Airway epithelial cell (primary cell): Measurements from ENCODE around the gene HOXC10. TPM values are rescaled to one million over a fixed set of nuclear protein-coding genes. Genes with fewer than 3 reads are reported as not detected.

Experiments used
- total RNA-seq: library from RNA; depleted of rRNA; stranded (reverse); fragments of >200 nt; gene quantifications from 2 replicates; pipeline ENCODE4 v1.2.3, GENCODE V29; 2015

HOXC10 gene
- total RNA-seq, result not detected in 2 replicates

GRCh38 chr12:53984901-53985691, at the start of gene HOXC10:
TSS of gene HOXC10 (plus strand) at chr12:53985146. CDS start at chr12:53985260, 114 bp downstream.

GRCh38 chr12:53938326-53939140, 46.4 kb upstream of the HOXC10 start, which contains the start of gene HOXC13:
TSS of gene HOXC13 (plus strand) at chr12:53938831. CDS start at chr12:53938907, 76 bp downstream.

GRCh38 chr12:53954694-53955035, 30.3 kb upstream of the HOXC10 start, which contains the start of gene HOXC12:
TSS of gene HOXC12 (plus strand) at chr12:53954903. CDS start at chr12:53954930, 27 bp downstream.

GRCh38 chr12:53972722-53973235, 12.2 kb upstream of the HOXC10 start, which contains the start of gene HOXC11:
TSS of gene HOXC11 (plus strand) at chr12:53973126. CDS start at chr12:53973242, 116 bp downstream.

DNA sequence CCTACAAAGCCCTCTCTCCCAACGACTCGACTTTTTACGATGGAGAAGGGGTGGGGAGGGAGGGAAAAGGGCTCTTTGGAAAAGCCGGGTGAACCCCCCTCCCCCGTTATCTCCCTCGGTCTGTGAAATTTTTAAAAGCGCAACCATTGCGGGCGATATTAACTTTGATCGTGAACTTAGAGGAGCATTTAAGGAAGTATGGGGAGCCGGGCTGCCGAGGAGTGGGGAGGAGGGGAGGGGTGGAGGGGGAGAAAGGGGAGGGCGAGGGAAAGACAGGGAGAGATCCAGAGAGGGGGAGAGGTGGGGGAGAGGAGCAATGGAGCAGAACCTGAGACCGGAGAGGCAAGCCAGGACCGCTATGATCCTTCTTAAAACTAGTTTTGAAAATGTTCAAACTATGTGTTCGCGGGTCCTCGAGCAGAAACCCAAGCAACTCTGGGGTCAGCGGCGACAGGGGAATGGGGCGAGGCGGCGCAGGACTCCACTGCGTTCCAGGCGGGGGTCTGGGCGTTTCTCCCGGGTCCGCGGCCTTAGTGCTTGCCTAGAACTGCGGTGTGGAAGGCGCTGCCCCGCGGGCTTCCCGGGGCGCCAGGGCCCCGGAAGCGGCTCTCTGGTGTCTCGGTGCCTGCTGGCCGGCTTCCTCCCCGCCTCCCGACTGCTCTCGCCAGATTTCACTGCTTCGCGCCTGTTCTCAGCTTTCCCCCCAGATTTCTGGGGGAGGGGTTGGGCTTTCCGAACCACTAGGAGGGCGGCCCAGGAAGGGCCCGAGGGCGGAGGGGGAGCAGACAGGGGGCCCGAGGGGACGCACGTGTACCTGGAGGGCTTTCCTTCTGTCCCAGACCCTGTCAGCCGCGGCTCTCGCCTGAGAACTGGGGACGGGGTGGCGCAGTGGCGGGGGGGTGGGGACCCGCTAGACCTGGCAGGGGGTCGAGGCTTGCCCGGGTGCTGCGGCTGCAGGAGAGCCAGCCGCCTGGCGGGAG, 10.6 kb upstream of the HOXC10 start, which contains the start of gene HOTAIR:
HOTAIR (minus strand) TSS at position 871 of the 980 bp plus-strand sequence.

GRCh38 chr12:54000116-54001114, 15.5 kb downstream of the HOXC10 start, which contains the start of gene HOXC9:
TSS of gene HOXC9 (plus strand) at chr12:54000161. CDS start at chr12:54000189, 28 bp downstream.

GRCh38 chr12:54028314-54029201, 43.6 kb downstream of the HOXC10 start, which contains the start of gene HOXC6:
TSS of gene HOXC6 (plus strand) at chr12:54028440. CDS start at chr12:54028522, 82 bp downstream.

GRCh38 chr12:54032627-54033100, 47.7 kb downstream of the HOXC10 start, which contains the start of gene HOXC5:
TSS of gene HOXC5 (plus strand) at chr12:54033050. CDS start at chr12:54033123, 73 bp downstream.

Other genes starting within 250 kb of the HOXC10 start
- not detected in 2 replicates for gene CISTR, start 233.2 kb upstream of the HOXC10 start, total RNA-seq
- gene HOXC13, start 46.3 kb upstream of the HOXC10 start, total RNA-seq, result not detected in 2 replicates
- not detected in 2 replicates for gene HOXC12, start 30.2 kb upstream of the HOXC10 start, total RNA-seq
- not detected in 2 replicates for gene HOXC11, start 12.0 kb upstream of the HOXC10 start, total RNA-seq
- gene HOTAIR, start 10.2 kb upstream of the HOXC10 start, total RNA-seq, result not detected in 2 replicates
- gene HOXC9, start 15.0 kb downstream of the HOXC10 start, total RNA-seq, result not detected in 2 replicates
- gene HOXC8, start 23.8 kb downstream of the HOXC10 start, total RNA-seq, result not detected in 2 replicates
- gene HOXC6, start 43.3 kb downstream of the HOXC10 start, total RNA-seq, result not detected in 2 replicates
- not detected in 2 replicates for gene HOXC5, start 47.9 kb downstream of the HOXC10 start, total RNA-seq
- not detected in 2 replicates for gene HOXC4, start 68.7 kb downstream of the HOXC10 start, total RNA-seq
- 32.5 and 49.6 TPM in 2 replicates for gene SMUG1, start 203.8 kb downstream of the HOXC10 start, total RNA-seq